Fibroblast of mammary gland (primary cell): ENCODE data around the gene TFDP3.

Source experiments
- DNase-seq: peaks from one replicate; pipeline ENCODE4 v3.0.0-alpha.2; 2010; ENCODE audit warnings: low read depth
- H3K4me3 ChIP-seq: 2 replicates; pipeline ENCODE4 v1.5.1; 2011; ENCODE audit warnings: low read depth, mild to moderate bottlenecking, low read length, moderate library complexity; ENCODE audit not compliant: control insufficient read depth
- TF ChIP-seq, protein P1 (sequence below): conservative IDR thresholded peaks from 2 replicates; pipeline ENCODE4 v1.5.1; 2011; ENCODE audit warnings: low read depth, low read length, inconsistent platforms; ENCODE audit not compliant: control insufficient read depth, insufficient read depth

Gene TFDP3

GRCh38 chrX:133189195-133189594, 29.0 kb downstream of the TFDP3 start:
- no peak overlapping the region for H3K4me3 ChIP-seq
- DNase-seq = no peak
- TF ChIP-seq, protein P1, sequence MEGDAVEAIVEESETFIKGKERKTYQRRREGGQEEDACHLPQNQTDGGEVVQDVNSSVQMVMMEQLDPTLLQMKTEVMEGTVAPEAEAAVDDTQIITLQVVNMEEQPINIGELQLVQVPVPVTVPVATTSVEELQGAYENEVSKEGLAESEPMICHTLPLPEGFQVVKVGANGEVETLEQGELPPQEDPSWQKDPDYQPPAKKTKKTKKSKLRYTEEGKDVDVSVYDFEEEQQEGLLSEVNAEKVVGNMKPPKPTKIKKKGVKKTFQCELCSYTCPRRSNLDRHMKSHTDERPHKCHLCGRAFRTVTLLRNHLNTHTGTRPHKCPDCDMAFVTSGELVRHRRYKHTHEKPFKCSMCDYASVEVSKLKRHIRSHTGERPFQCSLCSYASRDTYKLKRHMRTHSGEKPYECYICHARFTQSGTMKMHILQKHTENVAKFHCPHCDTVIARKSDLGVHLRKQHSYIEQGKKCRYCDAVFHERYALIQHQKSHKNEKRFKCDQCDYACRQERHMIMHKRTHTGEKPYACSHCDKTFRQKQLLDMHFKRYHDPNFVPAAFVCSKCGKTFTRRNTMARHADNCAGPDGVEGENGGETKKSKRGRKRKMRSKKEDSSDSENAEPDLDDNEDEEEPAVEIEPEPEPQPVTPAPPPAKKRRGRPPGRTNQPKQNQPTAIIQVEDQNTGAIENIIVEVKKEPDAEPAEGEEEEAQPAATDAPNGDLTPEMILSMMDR = no peak

DNA sequence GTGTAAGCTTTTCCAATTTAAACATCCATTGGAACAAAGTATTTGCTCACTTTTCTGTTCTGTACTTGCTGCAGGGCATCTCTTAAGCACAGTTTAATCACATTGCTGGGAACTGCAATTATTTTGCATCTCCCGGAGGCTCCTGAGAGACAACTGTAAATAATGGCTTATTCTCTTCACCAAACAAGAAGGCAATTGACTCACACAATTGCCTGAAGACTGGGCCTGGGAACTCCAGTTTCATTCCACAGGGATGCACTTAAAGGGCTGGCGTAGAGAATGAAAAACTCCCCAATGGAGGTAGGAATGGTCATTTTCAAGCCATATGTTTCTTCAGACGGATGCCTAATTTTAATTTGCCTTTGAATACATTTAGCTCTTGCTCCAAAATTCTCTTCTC, 29.5 kb downstream of the TFDP3 start:
- TF ChIP-seq, protein P1 = no peak
- DNase-seq = no peak
- H3K4me3 ChIP-seq = no peak overlapping the region

DNA sequence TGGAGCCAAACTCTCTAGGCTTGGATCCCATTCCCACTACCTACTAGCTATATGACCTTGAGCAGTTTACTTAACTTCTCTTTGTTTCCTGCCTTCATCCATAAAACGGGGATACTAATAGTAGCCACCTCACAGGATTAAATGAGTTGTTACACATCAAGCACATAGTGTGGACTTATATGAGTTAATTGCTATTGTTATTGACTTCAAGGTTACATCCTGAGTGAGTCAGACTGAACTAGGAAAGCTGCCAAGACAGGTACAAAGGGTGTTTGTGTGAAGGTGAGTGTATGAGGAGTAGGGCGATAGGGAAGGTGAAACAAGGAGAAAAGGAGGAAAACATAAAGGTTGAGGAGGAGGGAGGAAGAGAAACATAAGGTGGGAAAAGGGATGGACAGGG, 32.2 kb downstream of the TFDP3 start:
- no peak overlapping the region for H3K4me3 ChIP-seq
- no peak for DNase-seq
- TF ChIP-seq, protein P1 = no peak

DNA sequence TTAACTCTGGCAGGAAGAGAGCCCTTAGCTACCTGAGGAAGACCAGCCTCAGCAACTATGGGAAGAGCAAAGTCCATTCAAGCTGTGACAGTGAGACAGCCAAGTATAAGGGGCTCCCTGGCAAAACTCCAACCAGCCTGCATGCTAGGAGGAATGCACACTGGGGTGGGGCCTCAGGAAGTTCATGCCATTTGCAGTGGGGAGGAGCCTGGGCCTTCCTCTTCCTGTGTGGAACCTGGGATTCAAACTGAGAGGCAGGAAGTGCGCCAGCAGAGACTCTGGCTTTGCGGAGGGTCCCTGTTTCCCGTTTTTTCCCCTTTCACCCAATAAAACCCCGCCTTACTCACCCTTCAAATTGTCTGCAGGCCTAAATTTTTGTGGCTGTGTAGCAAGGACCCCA, 33.0 kb downstream of the TFDP3 start:
- no peak overlapping the region for H3K4me3 ChIP-seq
- no peak for DNase-seq
- TF ChIP-seq, protein P1 = no peak

DNA sequence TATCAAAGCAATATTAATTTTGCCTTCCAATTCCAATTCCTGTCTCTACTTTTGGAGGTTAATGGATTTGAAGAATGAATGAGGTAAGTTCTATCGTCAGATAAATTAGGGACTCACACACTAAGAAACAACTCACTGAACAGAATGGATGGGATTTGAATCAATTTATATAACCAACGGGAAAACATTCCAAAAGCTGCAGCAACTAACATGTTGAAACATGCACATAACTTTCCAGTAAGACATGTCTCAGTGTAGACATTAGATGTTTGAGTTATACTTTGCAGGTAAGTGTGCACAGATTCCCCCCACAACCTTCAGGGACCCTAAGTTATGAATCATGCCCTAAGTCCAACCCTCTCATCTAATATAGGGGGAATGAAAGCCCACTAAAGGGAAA, 34.3 kb downstream of the TFDP3 start:
- TF ChIP-seq, protein P1 = no peak
- H3K4me3 ChIP-seq = no peak overlapping the region
- no peak for DNase-seq

- DNase-seq = no peak
- TF ChIP-seq, protein P1 = no peak
- H3K4me3 ChIP-seq = no peak overlapping the region
Observed at GRCh38 chrX:133179500-133179899, 38.7 kb downstream of the TFDP3 start.

- no peak for DNase-seq
- TF ChIP-seq, protein P1 = no peak
- H3K4me3 ChIP-seq = no peak overlapping the region
Observed at GRCh38 chrX:133177202-133177601, 41.0 kb downstream of the TFDP3 start.
